ENCODE measurements around the gene PCGF1. TPM values are rescaled to one million over a fixed set of nuclear protein-coding genes. Genes with fewer than 3 reads are reported as not detected.

Gene PCGF1
- total and polyA plus RNA-seq, 2 experiments from 2014 or later: 24.1 to 24.8 TPM

DNA sequence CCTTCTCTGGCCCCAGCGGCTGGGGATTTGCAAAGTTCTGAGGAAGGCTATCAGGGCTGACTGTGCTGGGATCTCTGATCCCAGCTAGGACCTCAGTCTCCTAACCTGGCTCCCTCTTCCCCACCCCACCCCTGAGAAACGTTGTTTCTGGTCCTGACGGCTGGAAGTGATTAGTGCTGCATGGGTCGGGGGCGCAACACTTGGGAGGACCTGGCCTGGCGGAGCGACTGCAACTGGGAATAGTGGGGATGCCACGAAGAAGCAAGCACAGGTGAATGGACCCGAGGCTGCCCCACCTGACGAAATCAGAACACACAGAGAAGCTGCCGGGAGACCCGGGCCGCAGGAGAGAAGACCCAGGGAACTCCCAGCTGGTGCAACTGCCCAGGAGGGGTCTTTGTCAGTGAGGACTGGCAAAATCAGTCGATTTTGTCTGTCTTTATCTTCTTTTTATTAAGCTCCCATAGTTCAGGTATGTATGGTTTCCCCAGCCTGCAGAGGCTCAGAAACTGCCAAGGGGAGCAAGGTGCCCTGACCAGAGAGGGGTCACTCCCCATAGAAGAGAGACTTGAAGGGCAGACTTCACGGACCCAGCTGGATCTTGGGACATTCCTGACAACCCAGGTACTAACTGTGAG lies 7.4 kb downstream of the PCGF1 start:
- Histone ChIP-seq H3K4me1 (ENCODE audit: insufficient read depth) (peaks cover 16% of the 10 kb centered on the region), H3K36me3 (ENCODE audit: low read depth) (no peaks in the 10 kb centered on the region), H3K9me3 (ENCODE audit: low read depth) (no peaks in the 10 kb centered on the region), H4K20me1 (ENCODE audit: insufficient read depth) (no peaks in the 10 kb centered on the region), H3K4me3 (no peak overlapping the region), H3K79me2 (ENCODE audit: insufficient read depth) (peaks cover 5% of the 10 kb centered on the region; the same call in 1 of the 2 replicates), H3K9ac (no peak overlapping the region), H3K27ac (no peak overlapping the region), H3K27me3 (replicated peaks; ENCODE audit: insufficient read depth) (no peaks in the 10 kb centered on the region), H3K9me2 (ENCODE audit: insufficient read depth) (no peaks in the 10 kb centered on the region), H3K4me2 (ENCODE audit: unreplicated experiment) (no peak overlapping the region), H3F3A (ENCODE audit: insufficient read depth) (peaks cover 12% of the 10 kb centered on the region), H2AFZ (no peak overlapping the region)
- no peak for TF ChIP-seq EZH2 (IDR thresholded peaks at IDR 0.05; ENCODE audit: insufficient read depth, poor library complexity, severe bottlenecking)
- no peak for TF ChIP-seq EZH2phosphoT487 (IDR thresholded peaks at IDR 0.05; ENCODE audit: insufficient read depth, low read depth)
- DNase-seq: no peak
- 69 to 72% methylated on average over 15 of the region's 15 CpGs for WGBS, 2 experiments (ENCODE audit: low coverage in 1 of 2, low lambda C conversion rate in 2 of 2, missing lambda C conversion rate in 2 of 2)
- in situ Hi-C loops (cut with MboI): loop anchor here (5.0 kb wide), 1 partner anchor 87 kb away; no protein-coding TSS in a partner anchor

DNA sequence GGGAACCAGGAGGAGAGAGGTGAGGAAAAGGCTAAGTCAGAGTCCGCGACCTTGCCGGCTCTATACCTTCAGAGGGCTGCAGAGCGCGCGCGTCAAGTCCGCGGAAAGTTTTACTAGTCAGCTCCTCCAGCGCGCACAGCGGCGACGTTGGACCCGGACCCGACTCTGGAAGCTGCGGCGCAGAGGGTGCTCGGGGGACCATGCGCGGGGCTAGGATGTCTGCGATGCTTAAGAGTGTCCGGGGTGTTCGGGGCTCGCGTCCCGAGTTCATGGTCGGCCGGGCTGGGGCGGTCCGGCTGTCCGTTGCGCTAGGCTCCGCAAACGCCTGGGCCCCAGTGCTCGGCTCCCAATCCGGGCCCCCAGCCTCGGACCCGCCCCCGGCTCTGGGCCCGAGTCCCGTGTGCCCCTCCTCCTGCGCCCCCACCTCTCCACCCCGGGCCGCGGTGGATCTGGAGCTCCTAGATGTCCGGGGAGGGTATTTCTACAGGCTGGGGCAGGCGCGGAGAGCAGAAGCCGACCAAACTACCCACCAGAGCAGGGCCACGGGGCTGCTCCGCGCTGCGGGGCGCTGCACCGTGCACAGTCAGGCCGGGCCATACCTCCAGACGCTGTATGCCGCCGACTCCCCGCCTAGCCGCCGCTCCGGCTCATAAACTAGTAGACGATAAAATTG lies 8.1 kb downstream of the PCGF1 start, which contains the start of gene LBX2:
Gene LBX2 (minus strand): TSS at position 337 of the 673 bp plus-strand sequence. CDS start 66 bp downstream, at position 271.
- peak within 1 kb of the TSS; percentile 96 for H3K4me2 ChIP-seq (ENCODE audit: unreplicated experiment)
- in situ Hi-C loops (cut with MboI): no loop called here
- no peaks in the 10 kb centered on the region for H3K9me3 ChIP-seq (ENCODE audit: low read depth)
- H3K27ac ChIP-seq: no peak within 1 kb of the TSS
- no peaks in the 10 kb centered on the region for H3K27me3 ChIP-seq (replicated peaks; ENCODE audit: insufficient read depth)
- H3K9me2 ChIP-seq (ENCODE audit: insufficient read depth): no peaks in the 10 kb centered on the region
- H3K79me2 ChIP-seq (ENCODE audit: insufficient read depth): no peaks in the 10 kb centered on the region
- H3K4me1 ChIP-seq (ENCODE audit: insufficient read depth): peaks cover 11% of the 10 kb centered on the region
- H3K9ac ChIP-seq: 0 out of 2 replicates have a peak within 1 kb of the TSS, but pooled peaks have one; percentile 4
- H2AFZ ChIP-seq: peak within 1 kb of the TSS; percentile 68
- H4K20me1 ChIP-seq (ENCODE audit: insufficient read depth): no peaks in the 10 kb centered on the region
- peak within 1 kb of the TSS; percentile 68 for H3K4me3 ChIP-seq
- TF ChIP-seq EZH2phosphoT487 (IDR thresholded peaks at IDR 0.05; ENCODE audit: insufficient read depth, low read depth) (no peak), EZH2 (IDR thresholded peaks at IDR 0.05; ENCODE audit: insufficient read depth, poor library complexity, severe bottlenecking) (peak; percentile 8)
- no peaks in the 10 kb centered on the region for H3K36me3 ChIP-seq (ENCODE audit: low read depth)
- peaks cover 5% of the 10 kb centered on the region; the same call in 1 of the 2 replicates for H3F3A ChIP-seq (ENCODE audit: insufficient read depth)
- DNase-seq: peak; percentile 63
- 11 to 15% methylated on average over 48 to 65 of the region's 65 CpGs for WGBS, 2 experiments (ENCODE audit: low coverage in 1 of 2, low lambda C conversion rate in 2 of 2, missing lambda C conversion rate in 2 of 2)

DNA sequence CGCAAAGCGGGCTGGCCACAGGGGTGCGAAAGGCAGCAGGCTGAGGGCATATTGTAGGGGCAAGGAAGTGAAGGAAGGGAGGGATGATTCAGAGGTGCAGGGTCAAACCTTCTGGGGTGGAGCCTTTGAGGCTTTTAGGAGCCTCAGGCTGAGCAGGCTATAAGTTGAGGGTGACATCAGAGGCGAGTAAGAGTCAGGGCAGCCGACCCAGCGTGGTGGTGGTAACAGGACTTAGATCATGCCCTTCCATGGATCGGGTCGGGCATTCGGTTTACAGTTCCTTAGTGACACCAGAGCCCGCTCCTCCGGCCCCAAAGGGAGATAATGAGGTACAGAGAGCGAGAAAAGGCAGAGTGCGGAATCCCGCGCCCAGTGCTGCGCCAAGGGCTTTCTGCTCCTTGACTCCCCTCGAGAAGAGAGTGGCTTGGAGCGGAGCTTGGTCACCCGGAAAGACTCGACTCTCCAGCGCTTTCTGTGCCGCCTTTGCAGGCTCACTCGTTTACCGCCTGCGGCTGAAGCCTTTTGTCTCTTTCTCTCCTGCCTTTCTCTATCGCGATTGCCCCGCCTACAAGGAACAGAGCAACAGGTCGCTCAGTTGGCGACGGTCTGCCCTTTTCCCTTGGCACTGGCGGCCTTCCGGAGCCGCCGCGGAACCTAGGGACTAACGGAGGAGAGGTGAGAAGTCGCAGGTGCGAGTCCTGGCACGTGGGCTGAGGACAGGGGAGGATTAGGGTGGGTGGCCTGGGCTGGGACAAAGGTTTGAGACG lies 8.8 kb downstream of the PCGF1 start:
- Histone ChIP-seq H2AFZ (peak overlapping the region; percentile 68), H3K36me3 (ENCODE audit: low read depth) (no peaks in the 10 kb centered on the region; the same call in 1 of the 2 replicates), H4K20me1 (ENCODE audit: insufficient read depth) (no peaks in the 10 kb centered on the region), H3K9me3 (ENCODE audit: low read depth) (no peaks in the 10 kb centered on the region), H3K27me3 (replicated peaks; ENCODE audit: insufficient read depth) (no peaks in the 10 kb centered on the region), H3K27ac (no peak overlapping the region), H3K4me1 (ENCODE audit: insufficient read depth) (peaks cover 10% of the 10 kb centered on the region), H3K4me2 (ENCODE audit: unreplicated experiment) (peak overlapping the region; percentile 96), H3K4me3 (peak overlapping the region; percentile 68), H3K79me2 (ENCODE audit: insufficient read depth) (no peaks in the 10 kb centered on the region), H3F3A (ENCODE audit: insufficient read depth) (no peaks in the 10 kb centered on the region), H3K9me2 (ENCODE audit: insufficient read depth) (no peaks in the 10 kb centered on the region), H3K9ac (0 out of 2 replicates have a peak overlapping the region, but pooled peaks have one; percentile 4)
- peak; percentile 40 for TF ChIP-seq EZH2 (IDR thresholded peaks at IDR 0.05; ENCODE audit: insufficient read depth, poor library complexity, severe bottlenecking)
- 0 out of 2 replicates have a peak, but pooled peaks have one; percentile 25 for TF ChIP-seq EZH2phosphoT487 (IDR thresholded peaks at IDR 0.05; ENCODE audit: insufficient read depth, low read depth)
- DNase-seq: peak; percentile 63
- 3% methylated on average over 38 to 41 of the region's 41 CpGs for WGBS, 2 experiments (ENCODE audit: low coverage in 1 of 2, low lambda C conversion rate in 2 of 2, missing lambda C conversion rate in 2 of 2)
- in situ Hi-C loops (cut with MboI): no loop called here
